HG03457 (cell line): ENCODE measurements around the gene GPR171.
"Not testable (repeated sequence)": the region's sequence is repeated elsewhere in the genome, so short reads cannot be mapped to it uniquely, and the experiment has no call there.

Experiments used
- ATAC-seq: cut with Tn5 transposase; IDR thresholded peaks from one replicate; pipeline ENCODE4 v1.9.1; 2021; ENCODE audit warnings: moderate number of reproducible peaks; ENCODE audit not compliant: unreplicated experiment

The GPR171 gene

DNA sequence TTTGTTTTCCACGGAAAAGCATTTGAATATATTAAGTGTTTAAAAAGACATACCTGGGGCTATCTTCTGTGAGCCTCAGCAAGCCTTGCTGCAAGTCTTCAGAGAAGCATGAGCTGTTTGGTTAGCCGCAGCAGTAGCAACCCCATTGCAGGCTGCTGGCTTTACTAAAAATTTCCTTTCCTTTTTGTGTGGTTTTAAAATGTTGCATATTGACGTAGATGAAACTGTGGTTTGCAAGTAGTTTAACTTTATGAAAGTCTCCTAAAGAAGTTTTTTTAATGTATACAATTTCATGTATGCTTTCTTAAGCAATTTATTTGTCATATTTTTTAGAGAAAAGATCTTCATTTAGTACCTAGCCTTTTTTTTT, at the start of gene GPR171:
GPR171 (minus strand) TSS at position 166 of the 370 bp plus-strand sequence. CDS start 3,830 bp downstream, outside the sequence.
- ATAC-seq, result peak; percentile 81

DNA sequence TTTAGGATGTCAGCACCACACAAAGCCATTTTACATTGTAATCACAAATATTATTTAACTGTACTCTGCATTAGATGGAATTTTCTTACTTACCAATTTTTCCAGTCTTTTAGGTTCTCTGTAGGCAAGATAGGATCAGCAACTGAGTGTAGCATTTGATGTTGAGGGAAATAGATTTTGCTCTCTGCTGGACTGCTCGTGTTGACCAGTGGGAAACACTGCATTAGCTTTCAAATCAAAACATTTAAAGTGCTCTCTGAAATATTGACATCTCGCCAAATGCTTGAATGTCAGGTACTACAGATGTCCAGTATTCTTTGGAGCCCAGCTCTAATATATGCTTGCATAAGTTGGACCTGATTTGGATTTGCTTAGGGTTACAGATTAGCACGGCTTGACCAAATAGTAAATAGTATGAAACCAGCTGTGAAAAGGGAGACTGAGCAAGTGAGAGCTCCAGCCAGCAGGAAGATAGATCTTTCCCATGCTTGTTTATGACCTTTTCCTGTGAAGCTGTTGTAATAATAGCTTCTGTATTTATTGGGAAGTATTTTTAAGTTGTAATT, 45.8 kb upstream of the GPR171 start:
- no peak for ATAC-seq

DNA sequence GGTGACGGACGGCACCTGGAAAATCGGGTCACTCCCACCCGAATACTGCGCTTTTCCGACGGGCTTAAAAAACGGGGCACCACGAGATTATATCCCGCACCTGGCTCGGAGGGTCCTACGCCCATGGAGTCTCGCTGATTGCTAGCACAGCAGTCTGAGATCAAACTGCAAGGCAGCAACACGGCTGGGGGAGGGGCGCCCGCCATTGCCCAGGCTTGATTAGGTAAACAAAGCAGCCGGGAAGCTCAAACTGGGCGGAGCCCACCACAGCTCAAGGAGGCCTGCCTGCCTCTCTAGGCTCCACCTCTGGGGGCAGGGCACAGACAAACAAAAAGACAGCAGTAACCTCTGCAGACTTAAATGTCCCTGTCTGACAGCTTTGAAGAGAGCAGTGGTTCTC, 39.0 kb upstream of the GPR171 start:
- ATAC-seq, result not testable (repeated sequence)

DNA sequence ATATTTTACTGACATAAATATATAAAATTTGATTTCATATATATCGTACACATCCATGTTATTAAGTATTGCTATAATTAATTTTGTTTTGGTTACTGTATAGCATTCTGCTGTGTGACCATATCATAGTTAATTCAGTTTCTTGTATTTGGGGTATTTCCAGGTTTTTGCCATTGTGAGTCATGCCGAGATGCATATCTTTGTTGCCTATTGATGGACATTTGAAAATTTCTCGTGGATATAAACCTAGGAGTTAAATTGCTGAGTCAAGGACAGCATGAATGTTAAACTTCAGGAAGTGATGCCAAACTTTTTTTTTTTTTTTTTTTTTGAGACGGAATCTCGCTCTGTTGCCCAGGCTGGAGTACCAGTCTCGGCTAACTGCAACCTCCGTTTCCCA, 33.7 kb upstream of the GPR171 start:
- ATAC-seq, result no peak

- ATAC-seq, result no peak
Observed at GRCh38 chr3:151236316-151236715, 33.3 kb upstream of the GPR171 start.

DNA sequence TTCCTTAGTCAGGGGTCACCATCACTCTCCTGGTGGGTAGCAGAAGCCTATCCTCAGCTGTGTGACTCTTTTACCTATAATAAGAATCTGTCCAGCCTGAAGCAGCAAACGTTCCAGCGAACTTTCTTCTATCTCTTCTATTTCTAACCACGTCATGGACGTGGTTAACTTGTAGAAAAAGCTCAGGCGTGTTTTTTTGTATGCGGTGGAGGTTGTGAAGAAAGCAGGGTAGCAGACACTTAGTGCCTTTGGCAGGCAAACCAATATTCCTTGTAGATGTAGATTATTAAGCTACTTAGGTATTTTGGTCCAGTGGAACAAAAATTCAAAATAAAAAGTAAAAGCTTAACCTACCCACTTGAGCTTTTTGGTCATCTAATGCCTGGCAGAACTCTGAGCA, 31.8 kb upstream of the GPR171 start:
- no peak for ATAC-seq

- ATAC-seq, result no peak
Observed at GRCh38 chr3:151232991-151233390, 30.0 kb upstream of the GPR171 start.

DNA sequence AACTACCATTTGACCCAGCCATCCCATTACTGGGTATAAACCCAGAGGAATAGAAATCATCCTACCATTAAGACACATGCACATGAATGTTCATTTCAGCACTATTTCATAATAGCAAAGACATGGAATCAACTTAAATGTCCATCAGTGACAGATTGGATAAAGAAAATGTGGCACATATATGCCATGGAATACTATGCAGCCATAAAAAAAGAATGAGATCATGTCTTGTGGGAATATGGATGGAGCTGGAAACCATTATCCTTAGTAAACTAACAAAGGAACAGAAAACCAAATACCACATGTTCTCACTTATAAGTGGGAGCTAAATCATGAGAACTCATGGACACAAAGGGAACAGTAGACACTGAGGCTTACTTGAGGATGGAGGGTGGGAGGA, 29.4 kb upstream of the GPR171 start:
- ATAC-seq, result not testable (repeated sequence)

DNA sequence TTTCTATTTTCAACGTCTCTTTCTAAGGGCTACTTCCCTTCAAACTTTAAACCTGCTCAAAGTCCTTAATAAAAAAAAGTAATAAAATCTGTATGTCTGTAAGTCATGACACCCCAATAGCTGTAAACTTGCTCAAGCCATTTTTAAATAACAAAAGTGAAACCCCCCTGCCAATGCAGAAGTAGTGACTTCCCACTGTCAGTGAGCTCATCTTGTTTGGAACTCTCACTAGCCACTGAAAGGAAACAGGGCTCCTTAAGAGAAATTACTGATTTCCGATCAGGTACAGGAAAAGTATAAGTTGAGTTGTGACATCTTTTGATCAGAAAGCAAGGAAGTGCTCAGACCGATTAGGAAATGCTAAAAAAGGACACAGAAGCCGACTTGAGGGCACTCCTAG, 27.6 kb upstream of the GPR171 start:
- ATAC-seq, result peak; percentile 42

GRCh38 chr3:151228666-151229040, 25.6 kb upstream of the GPR171 start:
- ATAC-seq, result no peak

DNA sequence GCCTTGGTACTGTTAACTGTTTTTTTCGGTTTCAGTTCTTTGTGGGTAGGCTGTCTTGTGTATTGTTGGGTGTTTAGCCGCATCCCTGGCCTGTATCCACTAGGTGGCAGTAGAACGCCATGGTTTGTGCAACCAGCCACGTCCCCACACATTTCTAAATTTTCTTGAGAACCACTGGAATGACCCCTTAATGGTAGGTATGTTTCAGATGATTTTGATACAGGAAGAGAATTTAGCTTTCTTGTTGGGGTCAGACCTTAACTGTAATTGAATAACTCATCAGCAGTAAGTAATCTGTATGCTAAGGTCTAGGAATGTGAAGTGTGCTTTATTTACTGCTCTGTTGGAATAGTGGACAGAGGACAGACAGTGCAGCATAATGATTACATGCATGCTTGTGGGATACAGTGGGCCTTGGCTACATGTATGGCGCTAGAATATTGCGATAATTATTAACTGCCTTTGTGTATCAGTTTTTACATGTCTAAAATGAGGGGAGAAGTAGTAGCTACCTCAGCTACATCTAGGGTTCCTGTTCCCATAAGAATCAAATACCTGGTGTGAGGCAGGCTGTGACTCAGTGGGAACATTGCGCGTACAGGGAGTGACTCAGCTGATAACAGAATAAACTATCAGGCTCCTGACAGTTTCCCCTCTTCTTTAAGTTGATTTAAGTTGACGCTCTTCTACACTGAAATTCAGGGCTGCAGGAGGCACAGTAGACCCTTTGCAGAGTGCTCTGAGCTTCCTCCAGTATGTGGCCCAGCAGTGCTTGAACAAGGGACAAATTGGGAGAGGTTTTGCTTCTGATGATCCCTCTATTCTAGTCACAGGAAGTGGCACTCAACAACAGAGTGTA, 25.0 kb upstream of the GPR171 start:
- peak; percentile 70 for ATAC-seq

GRCh38 chr3:151227266-151227806, 24.3 kb upstream of the GPR171 start:
- ATAC-seq, result peak; percentile 40

GRCh38 chr3:151226825-151227224, 23.8 kb upstream of the GPR171 start:
- ATAC-seq, result no peak

GRCh38 chr3:151226088-151226563, 23.1 kb upstream of the GPR171 start:
- ATAC-seq, result no peak

- no peak for ATAC-seq
Observed at GRCh38 chr3:151225040-151225975, 22.3 kb upstream of the GPR171 start.

- ATAC-seq, result no peak
Observed at GRCh38 chr3:151224268-151224866, 21.4 kb upstream of the GPR171 start.

DNA sequence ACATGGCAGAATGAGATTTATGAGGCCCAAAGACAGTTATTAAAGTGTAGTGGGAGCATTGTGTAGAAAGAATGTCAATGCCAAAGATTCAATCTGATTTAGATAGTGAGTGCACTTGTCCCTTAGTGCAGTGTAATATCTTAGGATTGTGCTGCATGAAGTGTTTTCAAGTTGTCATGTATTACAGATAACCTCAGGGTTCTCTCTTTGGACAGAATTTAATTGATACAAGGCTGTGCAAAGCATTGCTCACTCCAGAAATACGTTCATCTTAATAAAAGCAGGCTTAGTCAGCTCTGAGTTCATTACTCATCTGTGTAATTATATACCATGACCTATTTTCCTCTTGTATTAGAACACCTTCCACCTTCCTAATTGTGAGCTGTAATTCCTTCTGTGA, 16.0 kb upstream of the GPR171 start:
- ATAC-seq, result no peak

DNA sequence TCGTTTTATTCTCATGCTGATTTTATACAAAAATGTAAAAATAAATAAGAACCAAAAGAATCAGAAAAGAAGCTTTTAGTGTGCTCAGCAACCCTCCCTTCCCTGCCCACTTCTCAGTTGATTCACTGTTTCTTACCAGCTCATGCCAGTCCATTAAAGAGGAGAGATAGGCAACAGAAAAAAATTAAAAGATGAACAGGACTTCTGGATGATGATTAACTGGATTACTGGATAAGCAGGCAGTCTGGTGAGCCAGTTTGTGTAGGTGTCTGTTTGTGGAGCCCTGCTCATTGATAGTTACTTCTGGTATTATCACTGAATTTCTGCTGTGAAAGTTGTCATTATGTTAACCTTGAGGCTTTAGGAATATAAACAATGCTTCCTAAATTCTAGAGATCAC, 15.1 kb upstream of the GPR171 start:
- no peak for ATAC-seq

- ATAC-seq, result no peak
Observed at GRCh38 chr3:151216641-151217607, 13.9 kb upstream of the GPR171 start.
